ENCODE data around the gene ZNF467.

ZNF467 gene

DNA sequence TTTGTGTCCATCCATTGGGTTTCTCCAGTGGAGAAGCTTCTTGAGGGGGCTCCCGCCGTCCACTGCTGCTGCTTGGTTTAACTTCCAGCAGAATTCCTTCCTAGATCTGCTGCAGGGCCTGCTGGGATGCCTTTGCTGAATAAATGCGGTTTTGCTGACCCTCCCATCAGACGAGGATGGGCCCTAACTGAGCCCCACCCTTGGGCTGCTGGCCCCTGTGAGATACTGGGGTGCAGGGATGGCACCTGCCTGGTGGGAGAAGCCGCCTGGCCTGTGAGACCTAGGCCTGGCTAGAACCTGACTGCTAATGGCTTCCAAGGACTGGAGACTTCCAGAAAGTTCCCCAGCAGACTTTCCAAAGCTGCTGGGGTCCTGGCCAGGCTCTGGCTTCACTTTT is 43.8 kb downstream of the ZNF467 start:
- peaks cover 65% of the 10 kb centered on the region for H3K36me3 ChIP-seq (ENCODE audit: control insufficient read depth, insufficient read depth, low read length)

GRCh38 chr7:149728491-149729375 is 44.7 kb downstream of the ZNF467 start:
- Histone ChIP-seq H3K36me3 (ENCODE audit: control insufficient read depth, insufficient read depth, low read length) (peaks cover 73% of the 10 kb centered on the region), H3K9ac (ENCODE audit: low read depth, low read length) (no peak overlapping the region), H3K9me3 (ENCODE audit: control insufficient read depth, insufficient read depth, low read length) (no peaks in the 10 kb centered on the region), H3K27me3 (ENCODE audit: control insufficient read depth, insufficient read depth, low read length) (no peaks in the 10 kb centered on the region), H3K4me1 (ENCODE audit: control insufficient read depth, insufficient read depth, low read length) (no peaks in the 10 kb centered on the region), H3K27ac (ENCODE audit: low read depth, low read length) (no peak overlapping the region), H3K4me3 (ENCODE audit: low read depth, low read length) (no peak overlapping the region)

More for the DNA sequence above, 43.8 kb downstream of the ZNF467 start:
- Histone ChIP-seq H3K27me3 (ENCODE audit: control insufficient read depth, insufficient read depth, low read length) (no peaks in the 10 kb centered on the region), H3K4me3 (ENCODE audit: low read depth, low read length) (no peak overlapping the region), H3K9me3 (ENCODE audit: control insufficient read depth, insufficient read depth, low read length) (no peaks in the 10 kb centered on the region), H3K4me1 (ENCODE audit: control insufficient read depth, insufficient read depth, low read length) (no peaks in the 10 kb centered on the region), H3K27ac (ENCODE audit: low read depth, low read length) (no peak overlapping the region), H3K9ac (ENCODE audit: low read depth, low read length) (no peak overlapping the region)

DNA sequence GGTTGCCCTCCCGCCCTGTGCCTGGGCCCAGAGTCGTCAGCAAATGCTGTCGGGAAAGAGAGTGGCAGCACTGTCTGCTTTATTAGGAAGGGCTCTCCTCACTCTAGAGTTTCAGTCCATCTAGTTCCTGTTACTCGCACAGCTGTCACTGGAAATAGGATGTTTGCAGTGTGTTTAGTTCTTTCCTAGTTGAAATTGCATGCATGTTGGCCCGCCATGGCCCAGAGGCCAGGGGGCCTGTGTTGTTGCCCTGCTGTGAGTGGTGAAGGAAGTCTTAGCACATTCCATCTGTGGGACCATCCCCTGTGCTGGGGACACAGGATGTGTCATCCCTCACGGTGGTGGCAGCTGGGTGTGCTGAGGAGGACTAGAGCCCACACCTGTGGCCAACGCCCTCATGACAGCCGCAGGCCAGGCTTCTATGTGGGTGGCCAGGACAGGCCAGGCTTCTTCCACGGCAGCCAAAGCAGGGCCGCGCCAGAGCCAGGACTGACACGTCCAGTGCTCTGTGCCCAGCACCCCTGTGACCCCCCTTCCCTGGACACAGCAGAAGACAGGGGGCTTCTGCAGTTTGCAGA is 45.4 kb downstream of the ZNF467 start:
- Histone ChIP-seq H3K9ac (ENCODE audit: low read depth, low read length) (no peak overlapping the region), H3K36me3 (ENCODE audit: control insufficient read depth, insufficient read depth, low read length) (peaks cover 74% of the 10 kb centered on the region), H3K27ac (ENCODE audit: low read depth, low read length) (no peak overlapping the region), H3K27me3 (ENCODE audit: control insufficient read depth, insufficient read depth, low read length) (no peaks in the 10 kb centered on the region), H3K4me3 (ENCODE audit: low read depth, low read length) (no peak overlapping the region), H3K4me1 (ENCODE audit: control insufficient read depth, insufficient read depth, low read length) (no peaks in the 10 kb centered on the region), H3K9me3 (ENCODE audit: control insufficient read depth, insufficient read depth, low read length) (no peaks in the 10 kb centered on the region)

DNA sequence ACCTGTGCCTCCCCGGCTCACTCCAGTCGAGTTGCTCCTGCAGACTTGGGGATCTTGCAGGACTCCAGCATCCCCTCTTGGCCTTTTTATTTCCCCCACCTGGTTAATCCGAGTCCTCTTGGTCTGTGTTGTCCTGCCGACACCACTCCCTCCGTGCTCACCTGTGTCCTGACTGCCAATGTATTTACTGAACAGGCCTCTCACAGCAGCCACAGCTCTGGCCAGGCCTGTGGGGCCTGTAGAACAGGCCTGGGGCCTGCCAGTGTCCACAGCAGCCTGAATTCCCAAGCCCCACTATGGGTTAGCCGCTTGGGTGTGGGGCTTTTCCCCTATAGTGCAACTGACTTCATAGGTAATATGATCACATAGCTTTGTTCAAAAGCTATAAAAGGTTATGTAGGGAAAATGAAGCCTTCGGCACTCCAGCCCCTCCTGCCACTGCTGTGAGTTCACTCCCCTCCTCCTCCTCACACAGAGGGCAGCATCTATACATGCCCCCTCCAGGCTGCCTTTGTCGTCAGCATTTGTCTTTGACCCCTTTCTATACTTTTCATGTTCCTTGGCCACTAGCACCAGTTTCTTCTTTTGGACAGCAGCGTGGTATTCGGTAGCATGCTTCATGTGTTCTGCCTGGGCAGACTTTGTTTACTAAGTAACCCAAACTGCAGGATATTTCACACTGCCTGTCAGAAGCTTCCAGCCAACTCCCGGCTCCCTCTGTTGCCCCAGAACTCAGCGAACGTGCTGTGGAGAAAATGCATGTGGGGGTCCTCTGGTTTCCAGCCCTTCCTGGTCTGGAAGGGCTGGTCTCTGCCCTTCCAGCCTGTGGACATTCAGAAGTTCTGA is 46.1 kb downstream of the ZNF467 start:
- Histone ChIP-seq H3K4me1 (ENCODE audit: control insufficient read depth, insufficient read depth, low read length) (no peaks in the 10 kb centered on the region), H3K36me3 (ENCODE audit: control insufficient read depth, insufficient read depth, low read length) (peaks cover 76% of the 10 kb centered on the region), H3K9me3 (ENCODE audit: control insufficient read depth, insufficient read depth, low read length) (no peaks in the 10 kb centered on the region), H3K27me3 (ENCODE audit: control insufficient read depth, insufficient read depth, low read length) (no peaks in the 10 kb centered on the region), H3K9ac (ENCODE audit: low read depth, low read length) (no peak overlapping the region), H3K27ac (ENCODE audit: low read depth, low read length) (no peak overlapping the region), H3K4me3 (ENCODE audit: low read depth, low read length) (no peak overlapping the region)

- Histone ChIP-seq H3K27ac (ENCODE audit: low read depth, low read length) (no peak overlapping the region), H3K9ac (ENCODE audit: low read depth, low read length) (no peak overlapping the region), H3K36me3 (ENCODE audit: control insufficient read depth, insufficient read depth, low read length) (peaks cover 82% of the 10 kb centered on the region), H3K4me1 (ENCODE audit: control insufficient read depth, insufficient read depth, low read length) (no peaks in the 10 kb centered on the region), H3K9me3 (ENCODE audit: control insufficient read depth, insufficient read depth, low read length) (no peaks in the 10 kb centered on the region), H3K27me3 (ENCODE audit: control insufficient read depth, insufficient read depth, low read length) (no peaks in the 10 kb centered on the region), H3K4me3 (ENCODE audit: low read depth, low read length) (no peak overlapping the region)
These were observed 47.5 kb downstream of the ZNF467 start for GRCh38 chr7:149725916-149726315.

- no peak overlapping the region for H3K4me3 ChIP-seq (ENCODE audit: low read depth, low read length)
- H3K9ac ChIP-seq (ENCODE audit: low read depth, low read length), result no peak overlapping the region
- H3K27ac ChIP-seq (ENCODE audit: low read depth, low read length), result no peak overlapping the region
- peaks cover 86% of the 10 kb centered on the region for H3K36me3 ChIP-seq (ENCODE audit: control insufficient read depth, insufficient read depth, low read length)
- H3K27me3 ChIP-seq (ENCODE audit: control insufficient read depth, insufficient read depth, low read length), result no peaks in the 10 kb centered on the region
- no peaks in the 10 kb centered on the region for H3K9me3 ChIP-seq (ENCODE audit: control insufficient read depth, insufficient read depth, low read length)
- H3K4me1 ChIP-seq (ENCODE audit: control insufficient read depth, insufficient read depth, low read length), result no peaks in the 10 kb centered on the region
These were observed 48.0 kb downstream of the ZNF467 start for GRCh38 chr7:149725426-149725821.

DNA sequence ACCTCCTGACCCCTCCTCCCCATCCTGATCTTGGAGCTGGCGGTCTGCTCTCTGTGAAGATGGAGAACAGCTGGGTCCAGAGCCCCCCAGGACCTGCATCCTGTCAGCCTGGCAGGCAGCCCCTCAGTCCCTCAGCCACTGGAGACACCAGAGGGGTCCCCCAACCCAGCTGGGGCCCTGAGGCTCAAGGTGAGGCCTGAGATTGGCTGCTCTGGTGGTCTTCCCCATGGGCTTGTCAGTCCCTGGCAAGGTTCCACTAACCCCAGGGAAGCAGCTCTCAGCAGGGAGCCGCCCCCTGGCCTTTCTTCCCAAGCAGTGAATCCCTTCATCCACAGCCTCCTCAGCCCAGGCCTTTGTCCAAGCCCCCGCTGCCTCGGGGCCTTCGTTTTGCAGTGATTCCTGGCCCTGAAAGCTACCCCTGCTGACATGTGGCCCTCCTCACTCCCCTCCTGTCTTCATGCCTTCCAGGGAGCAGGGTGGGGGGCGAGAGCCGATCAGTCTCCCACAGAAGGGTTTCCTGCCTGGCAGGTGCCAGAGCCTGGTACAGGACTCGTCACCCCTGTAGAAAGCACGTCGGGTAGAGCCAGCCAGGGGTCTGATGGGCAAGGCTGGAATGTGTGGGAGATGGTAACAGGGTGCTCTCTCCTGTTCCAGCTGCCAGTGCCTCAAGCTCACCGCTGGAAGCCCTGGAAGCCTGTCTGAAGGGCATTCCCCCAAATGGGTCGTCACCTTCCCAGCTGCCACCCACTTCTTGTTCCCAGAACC is 48.5 kb downstream of the ZNF467 start:
- Histone ChIP-seq H3K4me3 (ENCODE audit: low read depth, low read length) (no peak overlapping the region), H3K36me3 (ENCODE audit: control insufficient read depth, insufficient read depth, low read length) (peaks cover 89% of the 10 kb centered on the region), H3K9me3 (ENCODE audit: control insufficient read depth, insufficient read depth, low read length) (no peaks in the 10 kb centered on the region), H3K27me3 (ENCODE audit: control insufficient read depth, insufficient read depth, low read length) (no peaks in the 10 kb centered on the region), H3K4me1 (ENCODE audit: control insufficient read depth, insufficient read depth, low read length) (no peaks in the 10 kb centered on the region), H3K9ac (ENCODE audit: low read depth, low read length) (no peak overlapping the region), H3K27ac (ENCODE audit: low read depth, low read length) (no peak overlapping the region)

GRCh38 chr7:149723795-149724495 is 49.4 kb downstream of the ZNF467 start:
- Histone ChIP-seq H3K27ac (ENCODE audit: low read depth, low read length) (no peak overlapping the region), H3K4me1 (ENCODE audit: control insufficient read depth, insufficient read depth, low read length) (no peaks in the 10 kb centered on the region), H3K36me3 (ENCODE audit: control insufficient read depth, insufficient read depth, low read length) (peaks cover 81% of the 10 kb centered on the region)

GRCh38 chr7:149723082-149723767 is 50.2 kb downstream of the ZNF467 start:
- H3K4me1 ChIP-seq (ENCODE audit: control insufficient read depth, insufficient read depth, low read length), result no peaks in the 10 kb centered on the region

More at GRCh38 chr7:149723795-149724495, 49.4 kb downstream of the ZNF467 start:
- H3K27me3 ChIP-seq (ENCODE audit: control insufficient read depth, insufficient read depth, low read length), result no peaks in the 10 kb centered on the region
- no peaks in the 10 kb centered on the region for H3K9me3 ChIP-seq (ENCODE audit: control insufficient read depth, insufficient read depth, low read length)
- H3K9ac ChIP-seq (ENCODE audit: low read depth, low read length), result no peak overlapping the region
- no peak overlapping the region for H3K4me3 ChIP-seq (ENCODE audit: low read depth, low read length)

More at GRCh38 chr7:149723082-149723767, 50.2 kb downstream of the ZNF467 start:
- no peak overlapping the region for H3K27ac ChIP-seq (ENCODE audit: low read depth, low read length)
- no peak overlapping the region for H3K9ac ChIP-seq (ENCODE audit: low read depth, low read length)
- H3K4me3 ChIP-seq (ENCODE audit: low read depth, low read length), result no peak overlapping the region
- no peaks in the 10 kb centered on the region for H3K9me3 ChIP-seq (ENCODE audit: control insufficient read depth, insufficient read depth, low read length)
- H3K36me3 ChIP-seq (ENCODE audit: control insufficient read depth, insufficient read depth, low read length), result peaks cover 74% of the 10 kb centered on the region
- H3K27me3 ChIP-seq (ENCODE audit: control insufficient read depth, insufficient read depth, low read length), result no peaks in the 10 kb centered on the region

Data from HUES48 (cell line).